ENCODE data around the gene SYNPR. TPM values are rescaled to one million over a fixed set of nuclear protein-coding genes. Genes with fewer than 3 reads are reported as not detected.
"Not testable (repeated sequence)": the region's sequence is repeated elsewhere in the genome, so short reads cannot be mapped to it uniquely, and the experiment has no call there.

Gene SYNPR
- total RNA-seq, 1 donor from 2014 or later: not detected

- no peak for TF ChIP-seq CTCF (IDR thresholded peaks at IDR 0.05; ENCODE audit: unreplicated experiment)
- Mint-ChIP-seq H3K27me3 (ENCODE audit: unreplicated experiment) (no peaks in the 10 kb centered on the region), H3K4me1 (ENCODE audit: unreplicated experiment) (no peaks in the 10 kb centered on the region), H3K36me3 (ENCODE audit: low read depth, unreplicated experiment) (no peaks in the 10 kb centered on the region), H3K9me3 (ENCODE audit: unreplicated experiment) (no peaks in the 10 kb centered on the region), H3K27ac (ENCODE audit: unreplicated experiment) (no peak overlapping the region), H3K4me3 (ENCODE audit: unreplicated experiment) (no peak overlapping the region)
- no peak for DNase-seq (ENCODE audit: low spot score)
Observed at GRCh38 chr3:63251499-63251898, 26.6 kb upstream of the SYNPR start.

- not testable (repeated sequence) for DNase-seq (ENCODE audit: low spot score); H3K36me3 Mint-ChIP-seq (ENCODE audit: low read depth, unreplicated experiment); H3K4me1 Mint-ChIP-seq (ENCODE audit: unreplicated experiment); H3K27ac Mint-ChIP-seq (ENCODE audit: unreplicated experiment); H3K4me3 Mint-ChIP-seq (ENCODE audit: unreplicated experiment); H3K9me3 Mint-ChIP-seq (ENCODE audit: unreplicated experiment); H3K27me3 Mint-ChIP-seq (ENCODE audit: unreplicated experiment)
Observed at GRCh38 chr3:63255819-63256218, 22.3 kb upstream of the SYNPR start.

- no peaks in the 10 kb centered on the region for H3K36me3 Mint-ChIP-seq (ENCODE audit: low read depth, unreplicated experiment)
- no peak for DNase-seq (ENCODE audit: low spot score)
- no peaks in the 10 kb centered on the region for H3K4me1 Mint-ChIP-seq (ENCODE audit: unreplicated experiment)
- H3K27ac Mint-ChIP-seq (ENCODE audit: unreplicated experiment): no peak overlapping the region
- H3K27me3 Mint-ChIP-seq (ENCODE audit: unreplicated experiment): no peaks in the 10 kb centered on the region
- peaks cover 2% of the 10 kb centered on the region for H3K9me3 Mint-ChIP-seq (ENCODE audit: unreplicated experiment)
- TF ChIP-seq CTCF (IDR thresholded peaks at IDR 0.05; ENCODE audit: unreplicated experiment): no peak
- no peak overlapping the region for H3K4me3 Mint-ChIP-seq (ENCODE audit: unreplicated experiment)
Observed at GRCh38 chr3:63264716-63265115, 13.4 kb upstream of the SYNPR start.

GRCh38 chr3:63274359-63274758 lies 3.7 kb upstream of the SYNPR start:
- Mint-ChIP-seq H3K4me3 (ENCODE audit: unreplicated experiment) (no peak overlapping the region), H3K4me1 (ENCODE audit: unreplicated experiment) (peaks cover 7% of the 10 kb centered on the region), H3K27me3 (ENCODE audit: unreplicated experiment) (peaks cover 1% of the 10 kb centered on the region), H3K36me3 (ENCODE audit: low read depth, unreplicated experiment) (no peaks in the 10 kb centered on the region), H3K9me3 (ENCODE audit: unreplicated experiment) (no peaks in the 10 kb centered on the region), H3K27ac (ENCODE audit: unreplicated experiment) (no peak overlapping the region)
- no peak for DNase-seq (ENCODE audit: low spot score)
- TF ChIP-seq CTCF (IDR thresholded peaks at IDR 0.05; ENCODE audit: unreplicated experiment): no peak

GRCh38 chr3:63279005-63279841 lies 1.1 kb downstream of the SYNPR start:
- H3K27me3 Mint-ChIP-seq (ENCODE audit: unreplicated experiment): peaks cover 1% of the 10 kb centered on the region
- peak overlapping the region; percentile 71 for H3K4me3 Mint-ChIP-seq (ENCODE audit: unreplicated experiment)
- no peak for TF ChIP-seq CTCF (IDR thresholded peaks at IDR 0.05; ENCODE audit: unreplicated experiment)
- H3K9me3 Mint-ChIP-seq (ENCODE audit: unreplicated experiment): no peaks in the 10 kb centered on the region
- peak; percentile 19 for DNase-seq (ENCODE audit: low spot score)
- H3K27ac Mint-ChIP-seq (ENCODE audit: unreplicated experiment): no peak overlapping the region
- peaks cover 11% of the 10 kb centered on the region for H3K4me1 Mint-ChIP-seq (ENCODE audit: unreplicated experiment)
- H3K36me3 Mint-ChIP-seq (ENCODE audit: low read depth, unreplicated experiment): no peaks in the 10 kb centered on the region

Measured in endothelial cell (in vitro differentiated cells).